OCI-M2 (cell line): ENCODE data around the gene MS4A6A.
"Not testable (repeated sequence)": the region's sequence is repeated elsewhere in the genome, so short reads cannot be mapped to it uniquely, and the experiment has no call there.

ENCODE experiments used
- DNase-seq: peaks from one replicate; lab custom pipeline; 2025; ENCODE audit not compliant: unreplicated experiment; lab: John Stamatoyannopoulos, UW

Gene MS4A6A

DNA sequence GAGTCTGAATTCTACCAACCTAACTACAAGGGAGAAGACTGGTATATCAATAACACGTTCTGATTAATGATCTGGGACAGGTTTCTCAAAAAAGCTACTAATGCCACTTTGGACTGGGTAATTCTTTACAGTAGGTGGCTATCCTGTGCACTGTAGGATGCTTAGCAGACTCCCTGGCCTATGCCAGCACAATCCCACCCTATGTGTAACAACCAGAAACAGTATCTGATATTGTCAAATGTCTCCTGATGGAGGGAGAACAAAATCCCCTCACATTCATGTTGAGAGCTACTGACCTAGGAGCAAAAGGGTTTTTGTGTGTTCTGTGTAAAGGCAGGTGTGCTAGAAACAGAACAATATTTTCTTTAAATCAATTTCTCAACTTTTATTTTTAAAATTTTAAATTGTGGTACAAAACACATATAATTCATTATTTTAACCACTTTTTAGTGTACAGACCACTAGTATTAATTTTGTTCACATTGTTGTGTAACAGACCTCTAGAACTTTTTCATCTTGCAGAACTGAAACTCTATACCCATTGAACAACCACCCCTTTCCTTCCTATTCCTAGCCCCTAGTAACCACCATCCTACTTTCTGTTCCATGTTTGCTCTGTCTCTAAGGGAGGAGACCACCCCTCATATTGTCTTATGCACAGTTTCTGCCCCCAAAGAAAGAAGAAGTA, 2.1 kb upstream of the MS4A6A start:
- DNase-seq = no peak

DNA sequence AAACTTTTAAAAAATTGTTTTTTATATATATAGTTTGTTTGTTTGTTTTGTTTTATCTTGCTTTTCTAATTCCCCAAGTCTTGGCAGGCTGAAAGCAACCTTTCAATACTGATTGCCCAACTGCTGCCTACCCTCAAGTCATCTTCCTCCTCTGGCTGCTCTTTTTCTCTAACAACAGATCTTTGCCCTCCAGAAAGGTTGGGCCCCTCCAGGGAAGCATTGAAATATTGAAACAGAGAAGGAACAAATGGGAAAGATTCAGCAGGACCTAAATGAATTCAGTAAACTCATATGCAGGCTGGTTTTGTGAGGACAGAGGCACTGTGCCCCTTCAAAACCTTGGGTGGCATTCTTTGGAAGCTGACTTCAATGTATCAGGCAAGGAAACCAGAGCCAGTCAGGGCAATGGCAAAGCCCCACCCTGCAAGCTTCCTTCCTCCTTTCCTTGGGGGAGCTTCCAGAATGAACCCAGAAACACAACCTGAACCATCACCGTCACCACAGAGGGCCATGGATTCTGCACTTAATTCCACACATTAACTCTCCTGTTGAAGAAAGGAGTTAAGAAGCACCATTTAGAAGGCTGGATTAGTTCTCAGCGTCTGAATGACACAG, 815 bp upstream of the MS4A6A start:
- DNase-seq = no peak

DNA sequence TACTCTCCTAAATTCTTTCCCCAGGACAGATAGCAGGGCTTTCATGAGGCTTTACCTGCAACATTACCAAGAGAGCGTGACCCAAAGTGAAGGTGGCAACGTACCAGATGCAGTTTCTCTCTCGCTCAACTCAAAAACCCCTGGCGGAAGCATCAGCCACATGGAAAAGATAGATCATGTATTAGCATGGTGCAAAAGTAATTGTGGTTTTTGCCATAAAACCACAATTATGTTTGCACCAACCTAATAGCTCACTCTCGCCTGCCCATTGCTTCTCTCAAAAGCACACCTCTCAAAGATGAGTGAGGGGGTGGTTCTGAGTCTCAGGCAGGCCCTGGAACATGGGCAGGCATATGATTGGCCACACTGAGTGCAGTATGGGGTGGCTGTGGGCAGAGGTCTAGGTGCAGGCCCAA, 7.0 kb downstream of the MS4A6A start:
- no peak for DNase-seq

DNA sequence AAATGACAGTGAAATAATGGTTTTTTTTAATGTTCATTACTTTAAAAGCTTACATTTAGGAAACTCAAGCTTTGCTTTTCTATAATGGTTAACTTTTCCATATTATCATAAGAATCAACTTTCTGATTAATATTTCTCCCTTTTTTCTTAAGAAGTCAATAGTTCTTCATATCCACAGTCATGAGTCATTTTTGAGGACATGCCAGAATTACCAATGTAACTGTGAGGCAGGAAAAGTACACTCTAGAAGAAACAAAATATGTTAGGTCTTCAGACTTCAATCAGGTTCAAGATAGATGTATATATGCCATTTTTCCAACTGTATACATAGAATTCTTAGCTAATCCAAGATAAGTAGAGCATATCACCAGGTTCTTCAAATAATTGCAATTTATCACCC, 10.9 kb downstream of the MS4A6A start:
- DNase-seq = no peak

DNA sequence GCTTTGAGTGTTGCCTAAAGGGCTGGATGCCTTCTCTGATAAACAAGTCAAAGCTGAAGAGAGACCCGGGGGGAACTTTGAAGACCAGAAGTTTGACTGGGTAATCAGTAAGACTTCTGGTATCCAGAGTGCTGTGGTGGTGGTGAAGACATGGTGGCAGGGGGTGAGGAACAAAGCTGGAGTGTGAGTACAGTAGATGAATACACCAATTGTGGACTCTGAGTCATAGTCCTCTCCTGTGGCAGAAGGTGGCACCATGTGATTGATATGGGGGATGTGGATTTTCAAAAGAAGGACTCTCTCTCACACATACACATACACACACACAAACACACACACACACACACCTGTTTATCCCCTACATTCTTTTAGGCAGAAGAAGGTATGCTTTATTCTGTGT, 12.3 kb downstream of the MS4A6A start:
- DNase-seq = no peak

DNA sequence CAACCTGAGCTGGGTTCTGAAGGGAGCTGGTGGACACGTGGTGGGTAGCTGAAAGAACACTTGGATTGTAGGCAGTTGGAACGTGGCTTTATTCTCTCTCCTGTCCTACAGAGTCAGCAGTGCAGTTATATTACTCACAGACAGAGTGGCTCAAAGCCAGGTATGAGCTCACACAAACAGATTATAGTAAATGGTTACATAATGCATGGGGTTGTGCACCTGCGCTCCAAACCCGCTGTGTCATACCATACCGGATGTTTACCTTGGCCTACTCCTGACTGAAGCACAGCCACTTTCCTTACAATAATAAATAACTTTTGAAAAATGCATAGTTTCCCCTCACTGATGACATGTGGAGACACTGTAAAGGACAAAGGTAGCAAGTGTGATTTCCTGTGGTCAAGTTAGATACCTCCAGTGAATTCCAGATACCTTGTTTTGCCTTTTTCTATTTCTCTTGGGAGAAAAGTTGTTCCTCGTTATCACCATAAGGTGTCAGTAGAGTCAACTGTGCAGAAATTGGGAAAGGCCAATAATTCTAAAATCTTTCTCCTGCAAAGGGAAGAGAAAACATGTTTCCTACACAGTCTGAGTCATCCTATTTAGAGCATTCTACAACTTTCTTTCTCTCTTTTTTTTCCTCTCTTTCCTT, 13.5 kb downstream of the MS4A6A start:
- no peak for DNase-seq

DNA sequence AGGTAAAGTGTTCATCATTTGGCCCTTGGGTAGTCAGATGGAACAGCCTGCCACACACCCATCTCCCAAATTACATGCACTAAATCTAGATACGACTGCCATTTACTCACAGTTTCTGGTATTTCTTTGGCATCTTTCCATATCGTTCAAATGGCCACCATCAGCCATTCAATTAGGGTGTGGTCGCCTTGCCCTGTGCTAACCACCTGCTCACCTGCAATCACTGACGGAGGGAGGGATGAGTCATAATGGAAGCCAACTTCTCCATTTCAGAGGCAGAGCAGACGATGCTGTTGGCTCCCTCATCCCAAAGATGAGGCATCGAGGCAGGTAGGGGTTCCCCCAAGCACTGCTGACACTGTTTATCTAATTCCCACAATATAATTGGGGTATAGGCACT, 14.6 kb downstream of the MS4A6A start:
- no peak for DNase-seq

DNA sequence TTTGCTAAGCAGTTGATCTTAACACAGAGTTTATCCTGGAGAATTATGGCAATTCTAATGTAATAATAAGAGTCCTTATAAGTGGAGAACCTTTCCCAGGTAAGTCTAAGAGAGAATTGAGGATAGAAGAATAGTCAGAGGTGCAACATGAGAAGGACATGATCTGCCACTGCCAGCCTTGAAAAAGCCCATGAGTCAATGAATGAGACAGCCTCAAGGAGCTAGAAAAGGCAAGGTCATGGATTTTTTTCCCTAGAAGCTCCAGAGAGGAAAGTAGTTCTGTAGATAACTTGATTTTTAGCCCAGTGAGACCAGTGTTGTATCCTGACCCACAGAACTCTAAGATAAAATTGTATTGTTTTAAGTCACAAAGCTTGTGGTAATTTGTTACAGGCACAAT, 16.9 kb downstream of the MS4A6A start:
- DNase-seq = no peak

DNA sequence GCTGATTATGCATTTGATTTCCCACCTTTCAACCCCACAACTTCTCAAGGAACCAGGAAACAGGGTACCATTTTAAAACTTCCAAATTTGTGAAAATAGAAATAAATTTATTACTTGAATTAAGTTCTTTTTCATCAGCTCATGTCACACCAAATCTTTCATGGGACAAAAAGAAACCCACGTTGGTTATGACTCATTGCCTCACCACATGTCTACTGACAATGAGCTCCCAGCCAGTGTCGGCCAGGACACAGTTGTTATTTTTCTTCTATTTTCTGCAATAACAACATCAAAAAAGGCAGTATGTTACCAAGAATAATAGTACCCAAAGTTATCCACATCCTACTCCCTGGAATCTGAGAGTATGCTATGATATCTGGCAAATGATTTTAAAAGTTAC, 17.3 kb downstream of the MS4A6A start:
- no peak for DNase-seq

DNA sequence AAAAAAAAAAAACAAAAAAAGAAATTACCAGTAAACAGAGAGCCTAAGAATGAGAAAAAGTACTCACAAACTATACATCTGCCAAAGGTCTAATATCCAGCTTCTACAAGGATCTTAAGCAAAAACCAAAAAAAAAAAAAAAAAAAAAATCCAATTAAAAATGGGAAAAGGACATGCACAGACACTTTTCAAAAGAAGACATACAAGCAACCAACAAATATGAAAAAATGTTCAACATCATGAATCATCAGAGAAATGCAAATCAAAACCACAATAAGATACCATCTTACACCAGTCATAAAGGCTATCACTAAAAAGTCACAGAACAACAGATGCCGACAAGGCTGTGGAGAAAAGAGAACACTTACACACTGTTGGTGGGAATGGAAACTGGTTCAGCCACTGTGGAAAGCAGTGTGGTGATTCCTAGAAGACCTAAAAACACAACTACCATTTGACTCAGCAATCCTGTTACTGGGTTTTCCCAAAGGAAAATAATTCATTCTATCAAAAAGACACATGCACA, 18.3 kb downstream of the MS4A6A start:
- no peak for DNase-seq

DNA sequence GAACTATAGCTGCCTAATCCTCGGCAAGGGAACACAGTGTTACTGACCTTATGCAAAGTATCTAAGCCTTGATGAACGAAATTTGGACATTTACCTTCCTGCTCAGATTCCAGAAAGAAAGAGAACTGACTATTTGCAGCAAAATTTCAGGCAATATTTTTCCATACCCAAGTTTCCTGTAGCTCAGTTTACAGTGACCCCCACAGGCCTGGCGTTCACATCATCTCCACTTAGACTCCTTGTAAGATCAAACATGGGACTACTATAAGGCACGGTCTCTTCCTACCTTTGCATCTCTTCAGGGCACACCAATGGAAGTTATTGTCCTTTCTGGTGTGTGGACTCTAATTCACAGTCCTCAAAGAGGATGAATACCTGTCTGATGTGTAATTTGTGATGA, 21.1 kb downstream of the MS4A6A start:
- no peak for DNase-seq

DNA sequence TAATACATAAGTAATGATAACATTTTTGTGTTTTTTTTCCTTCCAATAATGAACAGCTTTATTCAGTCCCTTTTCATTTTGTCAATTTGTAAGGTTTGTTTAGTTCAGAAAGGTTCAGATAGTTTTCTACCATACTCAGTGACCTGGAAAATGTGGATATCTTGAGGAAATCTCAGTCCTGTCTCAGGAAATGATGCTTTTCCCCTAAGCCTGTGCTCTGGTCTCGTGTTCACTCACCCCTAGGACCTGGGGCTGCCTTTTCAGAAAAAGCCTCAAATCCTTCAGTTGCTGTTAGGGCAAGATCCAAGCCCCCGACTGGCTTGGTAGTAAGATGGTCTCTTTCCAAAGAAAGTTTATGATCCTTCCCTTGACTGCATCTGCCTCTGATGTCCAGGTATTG, 21.8 kb downstream of the MS4A6A start:
- no peak for DNase-seq

DNA sequence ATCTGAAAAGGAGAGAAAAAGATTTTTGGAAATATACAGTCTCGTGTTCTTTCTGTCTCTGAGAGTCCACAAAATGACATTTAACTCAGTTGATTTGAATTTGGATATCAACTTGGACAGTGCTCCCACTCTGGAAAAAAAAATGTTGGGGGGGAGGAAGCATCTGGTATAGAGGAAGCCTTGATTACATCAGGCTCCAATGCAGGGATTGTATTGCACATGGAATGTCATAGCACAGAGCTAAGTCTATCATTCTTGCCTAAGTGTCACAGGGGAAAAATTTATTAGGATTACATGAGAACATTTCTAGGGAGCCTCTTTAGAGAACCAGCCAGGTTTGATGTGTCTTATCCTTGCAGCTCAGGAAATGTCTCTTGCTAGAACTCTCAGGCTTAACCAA, 23.0 kb downstream of the MS4A6A start:
- no peak for DNase-seq

DNA sequence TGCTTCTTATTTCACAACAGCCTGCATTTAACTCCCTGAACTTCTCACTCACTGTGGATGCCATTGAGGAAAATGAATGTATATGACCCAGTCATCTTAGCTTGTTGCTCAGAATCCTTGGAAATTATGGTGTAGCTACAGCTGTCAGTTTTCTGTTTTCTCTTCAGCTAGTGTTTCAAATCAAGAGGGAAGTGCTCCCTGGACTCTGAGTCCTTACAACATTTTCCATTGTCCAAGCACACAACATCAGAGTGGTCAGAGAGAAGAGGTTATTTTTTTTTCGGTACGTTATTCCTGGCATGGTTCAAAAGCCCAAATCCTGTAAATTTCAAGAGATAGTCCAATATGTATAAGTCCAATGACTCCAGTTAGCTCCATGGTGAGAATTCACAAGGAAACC, 23.6 kb downstream of the MS4A6A start:
- no peak for DNase-seq

DNA sequence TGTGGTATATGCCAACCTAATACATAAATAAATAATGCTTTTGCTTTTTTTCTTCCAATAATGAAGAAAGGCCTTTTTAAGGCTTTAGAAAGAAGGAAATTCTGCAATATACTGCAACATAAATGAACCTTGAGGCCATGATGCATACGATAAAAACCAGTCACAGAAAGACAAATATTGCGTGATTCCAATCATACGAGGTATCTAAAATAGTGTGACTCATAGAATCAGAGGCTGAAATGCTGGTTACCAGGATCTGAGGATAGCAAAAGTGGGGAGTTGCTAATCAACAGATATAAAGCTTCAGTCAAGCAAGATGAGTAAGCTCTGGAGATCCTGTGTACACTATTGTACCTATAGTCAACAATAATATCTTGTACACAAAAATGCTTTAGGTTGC, 24.2 kb downstream of the MS4A6A start:
- no peak for DNase-seq

DNA sequence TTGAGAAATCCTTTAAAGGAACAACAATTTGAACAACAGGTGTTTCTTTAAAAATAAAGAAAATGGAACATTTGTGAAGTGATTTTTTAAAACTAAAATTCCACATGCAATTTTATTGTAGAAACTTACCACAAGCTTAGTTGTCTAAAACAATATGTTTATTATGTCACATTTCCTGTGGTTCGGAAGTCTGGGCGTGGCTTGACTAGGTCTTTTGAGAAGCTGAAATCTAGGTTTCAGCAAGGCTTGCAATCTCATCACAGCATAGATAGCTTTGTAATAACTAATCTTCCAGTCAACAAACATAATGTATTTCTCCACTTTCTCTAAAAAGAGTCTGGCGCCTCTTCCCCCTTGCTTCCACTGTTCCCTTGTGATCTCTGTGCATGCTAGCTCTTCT, 27.0 kb downstream of the MS4A6A start:
- DNase-seq = no peak

DNA sequence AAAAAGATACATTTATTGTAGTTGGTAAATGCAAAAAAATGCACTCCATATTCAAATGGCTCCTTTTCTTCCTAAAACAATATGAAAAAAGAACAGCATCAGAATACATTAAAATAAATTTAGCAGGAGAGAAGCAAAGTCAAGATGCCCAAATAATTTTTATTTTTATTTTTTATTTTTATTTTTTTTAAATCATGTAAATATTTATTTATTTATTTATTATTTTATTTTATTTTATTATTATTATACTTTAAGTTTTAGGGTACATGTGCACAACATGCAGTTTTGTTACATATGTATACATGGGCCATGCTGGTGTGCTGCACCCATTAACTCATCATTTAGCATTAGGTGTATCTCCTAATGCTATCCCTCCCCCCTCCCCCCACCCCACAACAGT, 30.2 kb downstream of the MS4A6A start:
- DNase-seq = not testable (repeated sequence)

DNA sequence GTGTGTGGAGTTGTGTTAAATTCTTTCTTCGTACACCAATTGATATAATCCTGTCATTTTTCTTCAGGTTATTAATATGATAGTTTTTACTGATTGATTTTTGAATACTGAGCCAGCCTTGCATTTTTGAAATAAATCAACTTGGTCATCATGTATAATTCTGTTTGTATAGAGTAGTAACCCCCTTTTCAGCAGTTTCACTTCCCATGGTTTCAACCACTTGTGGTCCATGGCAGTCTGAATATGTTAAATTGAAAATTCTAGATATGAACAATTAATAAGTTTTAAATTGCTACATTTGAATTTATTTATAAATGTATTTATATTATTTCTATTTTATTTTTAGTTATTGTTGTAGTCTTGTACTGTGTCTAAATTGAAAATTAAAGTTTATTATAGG, 32.6 kb downstream of the MS4A6A start:
- DNase-seq = no peak

DNA sequence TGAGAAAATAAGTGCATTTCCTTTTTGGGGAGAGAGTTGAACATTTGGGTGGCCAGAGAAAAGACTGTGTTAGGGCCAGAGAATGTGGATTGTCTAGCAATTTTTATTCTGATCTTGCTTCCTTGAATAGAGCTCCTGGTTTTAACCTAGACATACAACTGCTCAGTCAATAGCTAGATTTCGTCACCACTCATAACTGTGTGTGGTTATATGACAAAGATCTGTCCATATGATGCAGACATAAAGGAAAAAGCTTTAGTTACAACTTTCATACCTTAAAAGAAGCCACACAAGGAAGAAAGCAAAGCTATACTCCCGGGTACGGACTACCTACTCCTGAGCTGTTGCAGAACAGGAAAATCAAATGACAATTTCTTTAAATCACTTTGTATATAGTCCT, 37.2 kb downstream of the MS4A6A start:
- no peak for DNase-seq

DNA sequence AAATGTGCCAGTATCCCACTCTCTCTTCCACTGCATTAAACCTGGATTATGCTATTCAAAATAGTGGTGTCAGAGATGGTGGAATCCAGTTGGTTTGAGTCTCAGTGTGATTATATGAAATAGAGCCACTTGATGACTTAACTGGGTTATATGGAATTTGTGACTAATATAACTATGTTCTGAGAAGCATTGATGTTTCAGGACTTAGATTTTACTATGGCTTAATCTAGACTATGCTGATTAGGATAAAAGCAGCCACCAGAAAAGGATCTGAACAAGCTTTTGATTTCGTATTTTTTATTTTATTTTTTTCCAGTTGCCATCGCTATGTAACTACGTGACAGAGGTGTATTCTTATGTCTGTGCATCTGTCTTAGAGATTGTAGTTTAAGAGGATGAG, 39.1 kb downstream of the MS4A6A start:
- no peak for DNase-seq

DNA sequence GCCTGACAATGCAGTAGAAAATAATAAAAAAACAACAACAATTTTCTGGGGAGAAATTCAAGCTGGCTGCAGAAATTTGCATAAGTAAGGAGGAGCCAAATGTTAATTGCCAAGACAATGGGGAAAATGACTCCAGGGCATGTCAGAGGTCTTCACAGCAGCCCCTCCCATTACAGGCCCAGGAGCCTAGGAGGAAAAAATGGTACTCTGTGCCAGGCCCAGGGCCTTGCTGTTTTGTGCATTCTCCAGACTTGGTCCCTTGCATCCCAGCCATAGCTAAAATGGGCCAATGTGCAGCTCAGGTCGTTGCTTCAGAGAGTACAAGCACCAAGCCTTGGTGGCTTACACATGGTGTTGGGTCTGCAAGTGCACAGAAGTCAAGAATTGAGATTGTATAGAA, 49.0 kb downstream of the MS4A6A start:
- DNase-seq = no peak

DNA sequence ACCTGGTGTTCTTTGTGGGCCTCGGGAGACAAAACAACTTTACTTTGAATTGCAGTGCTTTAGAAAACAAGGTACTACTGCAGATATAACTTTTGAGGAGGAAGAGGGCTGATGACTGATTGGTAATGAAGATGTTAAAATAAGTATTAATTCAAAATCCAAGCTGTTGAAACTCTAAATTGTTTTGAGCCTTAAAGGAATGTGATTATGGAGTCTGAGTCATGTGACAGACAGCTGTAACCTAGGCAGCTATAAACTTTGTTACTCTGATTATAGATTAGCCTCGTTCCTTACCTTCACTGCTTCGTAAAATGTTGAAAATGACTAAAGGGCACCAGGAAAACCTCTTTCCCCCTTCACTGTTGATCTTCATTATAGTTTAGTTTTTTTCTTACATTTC, 51.0 kb downstream of the MS4A6A start:
- DNase-seq = no peak
